MM.1S (cell line): ENCODE results near the gene GULP1.

Experiments
- DNase-seq: peaks from one replicate; pipeline ENCODE4 v3.0.0-alpha.2; 2015
- H2AFZ ChIP-seq: fragments of 300-600 bp; sonication (generic); 2 replicates; pipeline ENCODE4 v1.6.0; 2016; ENCODE audit warnings: antibody characterized with exemption, low read length
- H3F3A ChIP-seq: fragments of 300-600 bp; sonication (generic); 2 replicates; pipeline ENCODE4 v1.6.1; 2016; ENCODE audit warnings: mild to moderate bottlenecking, antibody characterized with exemption, low read length, moderate library complexity, mixed read lengths; ENCODE audit not compliant: insufficient read depth
- H3K27ac ChIP-seq: fragments of 300-600 bp; sonication (generic); 2 replicates; pipeline ENCODE4 v1.5.1; 2016; ENCODE audit warnings: mild to moderate bottlenecking, low read length
- H3K27me3 ChIP-seq: fragments of 300-600 bp; sonication (generic); replicated peaks from 2 replicates; pipeline ENCODE4 v1.6.0; 2016; ENCODE audit warnings: low read length; ENCODE audit not compliant: insufficient read depth
- H3K36me3 ChIP-seq: fragments of 300-600 bp; sonication (generic); replicated peaks from 2 replicates; pipeline ENCODE4 v1.6.1; 2016; ENCODE audit warnings: mild to moderate bottlenecking, low read length, mixed read lengths; ENCODE audit not compliant: insufficient read depth
- H3K4me1 ChIP-seq: fragments of 300-600 bp; sonication (generic); 2 replicates; pipeline ENCODE4 v1.6.1; 2016; ENCODE audit warnings: low read length, mixed read lengths
- H3K4me2 ChIP-seq: fragments of 300-600 bp; sonication (generic); 2 replicates; pipeline ENCODE4 v1.6.0; 2016; ENCODE audit warnings: low read depth, low read length
- H3K4me3 ChIP-seq: fragments of 300-600 bp; sonication (generic); 2 replicates; pipeline ENCODE4 v1.5.1; 2016; ENCODE audit warnings: low read length, mixed read lengths
- H3K79me2 ChIP-seq: fragments of 300-600 bp; sonication (generic); 2 replicates; pipeline ENCODE4 v1.6.1; 2016; ENCODE audit warnings: mixed run types, low read length, mixed read lengths
- H3K9ac ChIP-seq: fragments of 300-600 bp; sonication (generic); 2 replicates; pipeline ENCODE4 v1.6.1; 2016; ENCODE audit warnings: low read length, mixed read lengths
- H3K9me2 ChIP-seq: fragments of 300-600 bp; sonication (generic); replicated peaks from 2 replicates; pipeline ENCODE4 v1.6.1; 2016; ENCODE audit warnings: mild to moderate bottlenecking, low read length, mixed read lengths; ENCODE audit not compliant: insufficient read depth
- H3K9me3 ChIP-seq: fragments of 300-600 bp; sonication (generic); replicated peaks from 2 replicates; pipeline ENCODE4 v1.6.1; 2016; ENCODE audit warnings: mild to moderate bottlenecking, low read length, mixed read lengths; ENCODE audit not compliant: insufficient read depth
- H4K20me1 ChIP-seq: fragments of 300-600 bp; sonication (generic); 2 replicates; pipeline ENCODE4 v1.6.1; 2016; ENCODE audit warnings: mild to moderate bottlenecking, low read length, moderate library complexity, mixed read lengths; ENCODE audit not compliant: insufficient read depth
- EZH2 ChIP-seq: fragments of 300-600 bp; sonication (generic); optimal IDR thresholded peaks from 2 replicates; pipeline ENCODE3; 2017; ENCODE audit warnings: low read depth, mild to moderate bottlenecking, antibody characterized with exemption, low read length, mixed read lengths
- EZH2phosphoT487 ChIP-seq: fragments of 300-600 bp; sonication (generic); IDR thresholded peaks from 2 replicates; pipeline ENCODE4 v1.6.1; 2018; ENCODE audit warnings: antibody characterized with exemption, low read length
- TF ChIP-seq, protein P1 (sequence below): fragments of 300-600 bp; sonication (generic); IDR thresholded peaks from 2 replicates; pipeline ENCODE4 v1.5.1; 2016; ENCODE audit warnings: antibody characterized with exemption, low read length, mixed read lengths

Gene GULP1

DNA sequence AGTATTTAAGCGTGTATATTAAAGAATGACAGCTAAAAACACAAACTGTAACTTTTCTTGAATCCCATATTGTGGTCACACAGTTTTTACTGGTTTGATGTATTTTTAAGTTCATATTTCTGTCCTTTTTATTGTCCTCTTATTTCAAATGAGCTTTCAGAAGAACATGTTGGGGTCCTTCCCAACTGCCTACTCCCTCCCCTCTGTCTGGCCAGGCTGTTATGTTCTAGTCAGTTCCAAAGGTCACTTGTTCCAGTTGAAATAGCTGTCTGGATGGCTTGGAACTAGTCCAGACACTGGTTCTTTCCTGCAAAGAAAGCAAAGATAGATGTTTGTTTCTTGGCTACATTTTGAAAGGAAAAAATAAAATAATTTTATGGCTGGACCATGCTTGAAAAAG lies 306.9 kb downstream of the GULP1 start:
- no peaks in the 10 kb centered on the region for H3K36me3 ChIP-seq
- no peaks in the 10 kb centered on the region for H3K27me3 ChIP-seq
- H3K4me1 ChIP-seq = no peaks in the 10 kb centered on the region
- H3F3A ChIP-seq = no peaks in the 10 kb centered on the region
- no peak overlapping the region for H3K27ac ChIP-seq
- no peak for DNase-seq
- H3K9me2 ChIP-seq = no peaks in the 10 kb centered on the region
- no peak overlapping the region for H3K4me2 ChIP-seq
- H3K9ac ChIP-seq = no peak overlapping the region
- H4K20me1 ChIP-seq = no peaks in the 10 kb centered on the region
- H2AFZ ChIP-seq = no peak overlapping the region
- no peaks in the 10 kb centered on the region for H3K9me3 ChIP-seq
- no peak overlapping the region for H3K4me3 ChIP-seq
- H3K79me2 ChIP-seq = no peaks in the 10 kb centered on the region
- TF ChIP-seq, protein P1, sequence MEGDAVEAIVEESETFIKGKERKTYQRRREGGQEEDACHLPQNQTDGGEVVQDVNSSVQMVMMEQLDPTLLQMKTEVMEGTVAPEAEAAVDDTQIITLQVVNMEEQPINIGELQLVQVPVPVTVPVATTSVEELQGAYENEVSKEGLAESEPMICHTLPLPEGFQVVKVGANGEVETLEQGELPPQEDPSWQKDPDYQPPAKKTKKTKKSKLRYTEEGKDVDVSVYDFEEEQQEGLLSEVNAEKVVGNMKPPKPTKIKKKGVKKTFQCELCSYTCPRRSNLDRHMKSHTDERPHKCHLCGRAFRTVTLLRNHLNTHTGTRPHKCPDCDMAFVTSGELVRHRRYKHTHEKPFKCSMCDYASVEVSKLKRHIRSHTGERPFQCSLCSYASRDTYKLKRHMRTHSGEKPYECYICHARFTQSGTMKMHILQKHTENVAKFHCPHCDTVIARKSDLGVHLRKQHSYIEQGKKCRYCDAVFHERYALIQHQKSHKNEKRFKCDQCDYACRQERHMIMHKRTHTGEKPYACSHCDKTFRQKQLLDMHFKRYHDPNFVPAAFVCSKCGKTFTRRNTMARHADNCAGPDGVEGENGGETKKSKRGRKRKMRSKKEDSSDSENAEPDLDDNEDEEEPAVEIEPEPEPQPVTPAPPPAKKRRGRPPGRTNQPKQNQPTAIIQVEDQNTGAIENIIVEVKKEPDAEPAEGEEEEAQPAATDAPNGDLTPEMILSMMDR = no peak
- TF ChIP-seq EZH2phosphoT487 = no peak
- no peak for TF ChIP-seq EZH2

DNA sequence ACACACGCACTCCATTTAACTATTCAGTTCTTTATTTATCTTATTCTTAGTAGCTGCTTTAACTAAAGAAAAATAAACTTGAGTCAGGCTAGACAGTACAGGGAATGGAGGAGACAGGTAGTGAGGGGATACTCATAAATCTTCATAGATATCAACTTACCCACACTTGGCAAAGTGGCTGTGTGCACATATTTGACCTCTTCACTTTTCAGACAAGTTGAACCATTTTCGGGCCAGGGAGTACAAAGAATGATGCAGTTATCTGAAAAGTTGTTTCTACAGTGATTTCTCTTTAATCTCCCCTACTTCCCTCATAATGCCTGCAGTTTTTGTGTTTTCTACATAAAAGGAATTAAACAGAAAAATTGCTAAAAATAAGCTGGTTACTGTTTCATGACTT lies 307.5 kb downstream of the GULP1 start:
- no peaks in the 10 kb centered on the region for H4K20me1 ChIP-seq
- no peaks in the 10 kb centered on the region for H3K9me3 ChIP-seq
- TF ChIP-seq, protein P1 = no peak
- TF ChIP-seq EZH2 (no peak), EZH2phosphoT487 (no peak)
- no peak overlapping the region for H2AFZ ChIP-seq
- no peaks in the 10 kb centered on the region for H3K79me2 ChIP-seq
- no peaks in the 10 kb centered on the region for H3K9me2 ChIP-seq
- no peaks in the 10 kb centered on the region for H3F3A ChIP-seq
- no peak overlapping the region for H3K4me3 ChIP-seq
- H3K36me3 ChIP-seq = no peaks in the 10 kb centered on the region
- H3K4me1 ChIP-seq = no peaks in the 10 kb centered on the region
- no peaks in the 10 kb centered on the region for H3K27me3 ChIP-seq
- no peak for DNase-seq
- no peak overlapping the region for H3K9ac ChIP-seq
- no peak overlapping the region for H3K27ac ChIP-seq
- no peak overlapping the region for H3K4me2 ChIP-seq

DNA sequence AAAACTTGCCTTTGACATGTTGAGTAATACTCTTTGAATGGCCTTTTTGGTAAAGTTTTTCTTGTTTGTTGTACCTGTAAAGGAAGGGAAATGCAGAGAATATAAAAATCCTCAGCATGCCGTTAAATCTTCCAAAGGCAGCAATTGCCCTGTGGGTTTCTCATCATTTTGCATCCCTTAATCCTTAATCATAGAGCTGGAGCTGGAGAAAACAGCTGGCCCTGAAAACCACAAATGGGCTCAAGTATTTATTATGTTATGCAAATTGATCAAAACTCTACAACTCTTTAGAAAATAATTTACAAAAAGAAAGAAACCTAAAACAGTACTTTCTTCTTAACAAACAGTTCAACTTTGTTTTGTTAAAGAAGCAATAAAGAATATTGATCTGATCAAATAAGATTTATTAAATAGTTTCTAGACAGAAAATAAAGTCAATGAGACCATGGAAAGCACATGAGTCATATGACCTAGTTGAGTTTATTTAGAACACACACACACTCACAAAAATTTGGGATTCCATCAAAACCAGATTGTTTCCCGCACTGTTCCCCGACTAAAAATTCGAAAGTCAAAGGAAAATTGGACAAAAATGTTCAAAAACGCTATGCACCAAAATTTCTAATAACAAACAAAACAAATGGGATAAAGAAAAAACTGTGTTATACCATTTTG lies 309.0 kb downstream of the GULP1 start:
- Histone ChIP-seq H3K79me2 (no peaks in the 10 kb centered on the region), H3K4me3 (no peak overlapping the region), H2AFZ (no peak overlapping the region), H3K4me1 (no peaks in the 10 kb centered on the region), H3K9ac (no peak overlapping the region), H3K9me3 (no peaks in the 10 kb centered on the region), H4K20me1 (no peaks in the 10 kb centered on the region), H3K27me3 (no peaks in the 10 kb centered on the region), H3K4me2 (no peak overlapping the region), H3F3A (no peaks in the 10 kb centered on the region), H3K9me2 (no peaks in the 10 kb centered on the region), H3K27ac (no peak overlapping the region), H3K36me3 (no peaks in the 10 kb centered on the region)
- DNase-seq = no peak
- no peak for TF ChIP-seq EZH2

DNA sequence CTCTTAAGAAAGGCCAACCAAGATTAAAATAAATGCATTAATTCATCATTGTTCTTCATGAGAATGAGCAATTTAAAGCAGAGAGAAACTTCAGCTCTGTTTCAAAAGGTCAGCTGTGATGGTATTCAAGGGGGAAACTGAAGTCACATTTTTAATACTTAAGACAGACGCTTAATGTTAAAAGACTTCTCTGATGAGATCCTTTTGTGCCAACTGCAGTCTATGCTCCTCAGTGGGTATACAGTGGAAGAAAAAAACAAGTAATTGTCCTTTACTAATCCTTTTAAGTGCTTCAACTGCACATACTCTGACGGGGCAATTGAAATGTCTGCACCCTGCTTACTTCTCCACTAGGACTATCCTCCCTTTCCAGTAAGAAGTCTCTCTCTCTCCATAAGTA lies 309.7 kb downstream of the GULP1 start:
- no peaks in the 10 kb centered on the region for H3K4me1 ChIP-seq
- H4K20me1 ChIP-seq = no peaks in the 10 kb centered on the region
- no peaks in the 10 kb centered on the region for H3K79me2 ChIP-seq
- no peak overlapping the region for H3K27ac ChIP-seq
- no peaks in the 10 kb centered on the region for H3K9me2 ChIP-seq
- H3K9ac ChIP-seq = no peak overlapping the region
- H3K27me3 ChIP-seq = no peaks in the 10 kb centered on the region
- no peak overlapping the region for H2AFZ ChIP-seq
- no peak overlapping the region for H3K4me2 ChIP-seq
- no peaks in the 10 kb centered on the region for H3K9me3 ChIP-seq
- DNase-seq = no peak
- TF ChIP-seq, protein P1 = no peak
- TF ChIP-seq EZH2phosphoT487 (no peak), EZH2 (no peak)
- no peaks in the 10 kb centered on the region for H3F3A ChIP-seq
- H3K4me3 ChIP-seq = no peak overlapping the region
- no peaks in the 10 kb centered on the region for H3K36me3 ChIP-seq
